Measurements from ENCODE around the gene ASB15.

GRCh38 chr7:123680580-123680979, 79.0 kb downstream of the ASB15 start:
- TF ChIP-seq, protein P1, sequence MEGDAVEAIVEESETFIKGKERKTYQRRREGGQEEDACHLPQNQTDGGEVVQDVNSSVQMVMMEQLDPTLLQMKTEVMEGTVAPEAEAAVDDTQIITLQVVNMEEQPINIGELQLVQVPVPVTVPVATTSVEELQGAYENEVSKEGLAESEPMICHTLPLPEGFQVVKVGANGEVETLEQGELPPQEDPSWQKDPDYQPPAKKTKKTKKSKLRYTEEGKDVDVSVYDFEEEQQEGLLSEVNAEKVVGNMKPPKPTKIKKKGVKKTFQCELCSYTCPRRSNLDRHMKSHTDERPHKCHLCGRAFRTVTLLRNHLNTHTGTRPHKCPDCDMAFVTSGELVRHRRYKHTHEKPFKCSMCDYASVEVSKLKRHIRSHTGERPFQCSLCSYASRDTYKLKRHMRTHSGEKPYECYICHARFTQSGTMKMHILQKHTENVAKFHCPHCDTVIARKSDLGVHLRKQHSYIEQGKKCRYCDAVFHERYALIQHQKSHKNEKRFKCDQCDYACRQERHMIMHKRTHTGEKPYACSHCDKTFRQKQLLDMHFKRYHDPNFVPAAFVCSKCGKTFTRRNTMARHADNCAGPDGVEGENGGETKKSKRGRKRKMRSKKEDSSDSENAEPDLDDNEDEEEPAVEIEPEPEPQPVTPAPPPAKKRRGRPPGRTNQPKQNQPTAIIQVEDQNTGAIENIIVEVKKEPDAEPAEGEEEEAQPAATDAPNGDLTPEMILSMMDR (IDR thresholded peaks at IDR 0.05), result no peak
- TF ChIP-seq POLR2A (IDR thresholded peaks at IDR 0.05), result no peak
